Neuron (in vitro differentiated cells): ENCODE data around the gene PRPS1L1.

Source experiments
- H2AFZ ChIP-seq: one replicate; pipeline ENCODE4 v1.6.1; 2013; ENCODE audit warnings: low read depth, mild to moderate bottlenecking, inconsistent platforms, low read length, moderate library complexity
- H3K27me3 ChIP-seq: one replicate; pipeline ENCODE4 v1.6.1; 2013; ENCODE audit warnings: low read length; ENCODE audit not compliant: insufficient read depth
- H3K36me3 ChIP-seq: one replicate; pipeline ENCODE4 v1.6.1; 2013; ENCODE audit warnings: low read length; ENCODE audit not compliant: insufficient read depth
- H3K4me1 ChIP-seq: one replicate; pipeline ENCODE4 v1.6.1; 2013; ENCODE audit warnings: low read length; ENCODE audit not compliant: insufficient read depth
- H3K4me3 ChIP-seq: 2 replicates; pipeline ENCODE4 v1.5.1; 2013; ENCODE audit warnings: mild to moderate bottlenecking, low read length, moderate library complexity
- H3K9me3 ChIP-seq: one replicate; pipeline ENCODE4 v1.6.1; 2013; ENCODE audit warnings: low read length

Gene PRPS1L1

GRCh38 chr7:17976952-17977351 is 50.7 kb downstream of the PRPS1L1 start:
- Histone ChIP-seq H2AFZ (no peak overlapping the region), H3K27me3 (no peaks in the 10 kb centered on the region), H3K9me3 (no peaks in the 10 kb centered on the region), H3K4me3 (no peak overlapping the region), H3K36me3 (no peaks in the 10 kb centered on the region), H3K4me1 (no peaks in the 10 kb centered on the region)
